Measurements from ENCODE around the gene HSBP1.

Gene HSBP1

DNA sequence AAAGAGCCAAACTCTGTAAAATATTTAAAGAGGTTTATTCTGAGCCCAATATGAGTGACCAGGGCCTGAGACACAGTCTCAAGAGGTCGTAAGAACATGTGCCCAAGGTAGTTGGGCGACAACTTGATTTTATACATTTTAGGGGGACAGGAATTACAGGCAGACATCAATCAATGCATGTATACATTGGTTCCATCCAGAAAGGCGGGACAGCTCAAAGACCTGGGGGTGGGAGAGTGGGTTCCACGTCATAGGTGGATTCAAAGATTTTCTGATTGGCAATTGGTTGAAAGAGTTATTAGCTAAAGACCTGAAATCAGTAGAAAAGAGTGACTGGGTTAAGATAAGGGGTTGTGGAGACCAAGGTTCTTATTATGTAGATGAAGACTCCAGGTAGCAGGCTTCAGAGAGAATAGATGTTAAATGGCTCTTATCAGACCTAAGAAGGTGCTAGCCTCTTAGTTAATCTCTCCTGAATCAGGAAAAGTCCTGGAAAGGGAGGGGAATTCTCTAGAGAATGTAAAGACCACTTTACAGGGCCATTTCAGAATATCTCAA lies 32.4 kb downstream of the HSBP1 start:
- DNase-seq, result no peak

DNA sequence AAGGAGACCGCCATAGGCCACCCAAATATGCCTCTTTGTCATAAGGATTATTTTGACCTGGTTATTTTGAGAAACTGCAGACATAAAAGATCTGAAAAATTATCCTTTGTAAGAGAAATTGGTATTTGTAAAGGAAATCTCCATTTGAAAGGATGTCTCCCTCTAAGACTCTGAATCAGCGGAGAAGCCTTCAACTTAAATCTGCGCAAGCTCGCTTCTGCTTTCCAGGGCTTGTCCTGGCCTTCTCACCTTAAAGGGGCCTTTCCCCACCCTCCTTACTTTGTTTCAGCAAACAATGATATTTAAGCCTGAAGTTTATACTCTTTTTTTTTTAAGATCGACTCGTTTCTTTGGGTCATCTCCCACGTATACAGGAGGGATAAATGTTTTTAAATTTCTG lies 34.5 kb downstream of the HSBP1 start:
- no peak for DNase-seq

DNA sequence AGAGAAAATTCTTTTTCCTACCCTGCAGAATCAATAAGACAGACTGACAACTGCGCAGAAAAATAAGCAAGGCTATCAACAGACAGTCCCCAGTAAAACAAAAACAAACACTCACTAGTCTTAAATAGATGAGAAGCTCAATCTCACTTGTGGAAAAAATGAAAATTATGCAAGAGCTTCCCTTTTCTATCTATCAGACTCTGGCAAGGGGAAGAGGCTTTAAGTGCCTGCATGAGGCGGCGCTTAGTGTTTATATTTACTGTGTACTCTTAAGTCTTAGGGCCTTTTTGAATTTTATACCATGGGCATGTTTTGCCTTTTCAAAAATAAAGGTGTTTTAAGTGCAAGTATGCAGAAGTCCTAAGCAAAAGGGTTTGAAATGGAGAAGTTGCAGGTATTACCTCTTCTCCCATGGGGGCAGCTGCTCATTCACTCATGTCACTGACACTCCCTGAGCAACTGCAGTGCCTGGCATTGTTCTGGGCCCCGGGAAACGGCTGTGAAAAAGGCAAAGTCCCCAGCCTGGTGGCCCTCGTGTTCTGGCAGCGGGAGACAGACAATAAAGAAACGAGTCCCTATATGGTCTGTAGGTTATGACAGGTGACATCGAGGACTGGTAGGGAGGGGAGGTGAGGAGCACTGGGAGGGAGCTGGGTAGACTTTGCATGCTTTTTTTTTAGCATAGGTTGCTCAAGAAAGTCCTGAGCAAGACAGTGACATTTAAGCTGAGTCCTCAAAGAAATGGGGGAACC lies 35.2 kb downstream of the HSBP1 start:
- DNase-seq, result no peak

DNA sequence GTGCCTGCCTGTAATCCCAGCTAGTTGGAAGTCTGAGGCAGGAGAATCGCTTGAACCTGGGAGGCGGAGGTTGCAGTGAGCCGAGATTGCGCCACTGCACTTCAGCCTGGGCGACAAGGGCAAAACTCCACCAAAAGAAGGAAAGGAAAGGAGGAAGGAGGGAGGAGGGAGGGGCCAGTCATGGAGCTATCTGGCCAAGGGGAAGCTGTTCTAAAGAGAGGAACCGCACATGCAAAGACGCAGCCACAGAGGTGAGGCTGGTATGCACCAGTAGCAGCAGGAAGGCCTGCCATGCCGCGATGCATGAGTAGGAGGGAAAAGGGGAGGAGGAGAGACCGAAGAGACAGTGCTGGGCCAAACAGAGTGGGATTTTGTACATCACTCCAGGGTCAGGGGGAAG lies 35.9 kb downstream of the HSBP1 start:
- no peak for DNase-seq

DNA sequence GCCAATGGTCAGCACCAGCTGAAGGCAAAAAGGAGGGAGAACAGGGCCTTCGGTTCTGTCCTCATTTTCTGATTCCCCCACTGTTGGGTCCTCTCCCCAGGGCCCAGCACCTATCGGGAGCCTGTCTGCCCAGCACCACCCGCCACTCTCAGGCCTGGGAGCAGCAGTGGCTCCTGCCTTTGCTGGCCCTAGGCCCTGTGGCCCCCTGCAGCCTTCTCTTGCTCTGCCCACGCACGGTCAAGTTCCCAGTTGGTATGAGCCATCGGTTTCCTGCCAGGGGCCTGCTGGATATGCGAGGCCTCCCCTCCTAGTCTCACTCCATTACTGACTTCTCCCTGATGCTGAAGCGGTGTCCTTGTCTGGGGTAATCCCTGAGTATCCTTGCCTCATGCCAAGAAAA lies 37.5 kb downstream of the HSBP1 start:
- no peak for DNase-seq

DNA sequence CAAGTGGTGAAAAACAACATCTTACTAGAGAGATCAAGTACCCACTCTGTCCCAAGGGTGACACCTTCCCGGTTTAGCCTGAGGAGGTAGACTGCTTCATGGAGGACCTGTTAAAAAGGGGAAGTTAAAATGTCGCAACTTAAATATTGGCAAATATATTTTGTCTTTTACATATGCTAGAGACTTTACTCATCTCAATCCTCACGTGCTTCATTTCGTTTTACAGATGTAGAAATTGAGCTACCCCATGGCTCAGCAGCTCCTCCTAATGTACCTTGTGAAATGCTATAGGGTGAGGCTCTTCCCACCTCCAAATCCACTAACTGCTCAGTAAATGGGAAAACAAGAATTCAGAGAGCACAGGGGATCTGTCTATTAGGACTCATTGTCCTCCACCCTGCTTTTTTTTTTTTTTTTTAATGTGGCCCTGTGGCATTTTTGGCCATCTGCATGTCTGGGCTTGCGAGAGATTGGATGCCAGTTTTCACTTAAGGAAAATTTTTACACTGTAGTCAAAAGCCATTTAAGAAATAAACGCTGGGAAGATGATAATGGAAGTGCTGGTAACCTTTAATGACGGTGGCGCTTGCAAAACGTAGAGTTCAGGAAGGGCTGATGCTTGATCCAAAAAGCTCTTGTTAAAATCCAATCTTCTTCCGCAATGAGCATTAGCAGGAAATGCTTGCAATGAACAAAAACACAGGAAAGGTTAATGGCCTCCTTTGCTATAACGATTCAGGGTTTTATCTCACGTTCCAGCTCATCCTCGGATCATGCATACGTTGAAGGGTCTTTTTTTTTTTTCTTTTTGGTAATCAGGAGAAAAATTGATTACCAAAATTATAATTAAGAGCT lies 39.8 kb downstream of the HSBP1 start:
- DNase-seq, result no peak

DNA sequence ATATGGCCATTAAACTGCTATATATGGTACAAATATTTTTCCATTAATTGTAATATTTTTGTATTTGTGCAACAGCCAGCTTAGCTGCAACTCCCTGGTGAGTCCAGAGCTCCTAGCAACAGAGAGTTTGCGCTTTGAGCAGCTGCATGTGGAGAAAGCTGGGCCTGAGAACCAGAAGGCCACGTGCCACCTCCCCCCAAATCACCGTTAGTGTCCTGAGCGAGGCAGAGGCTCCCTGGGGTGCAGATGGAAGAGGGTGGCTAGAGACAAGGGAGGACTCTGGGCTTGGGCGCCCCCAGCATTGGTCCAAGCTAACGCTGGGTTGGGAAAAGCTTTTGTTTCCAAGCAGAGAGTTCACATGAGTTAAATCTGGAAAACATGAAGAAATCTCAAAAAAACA lies 41.6 kb downstream of the HSBP1 start:
- DNase-seq, result no peak

DNA sequence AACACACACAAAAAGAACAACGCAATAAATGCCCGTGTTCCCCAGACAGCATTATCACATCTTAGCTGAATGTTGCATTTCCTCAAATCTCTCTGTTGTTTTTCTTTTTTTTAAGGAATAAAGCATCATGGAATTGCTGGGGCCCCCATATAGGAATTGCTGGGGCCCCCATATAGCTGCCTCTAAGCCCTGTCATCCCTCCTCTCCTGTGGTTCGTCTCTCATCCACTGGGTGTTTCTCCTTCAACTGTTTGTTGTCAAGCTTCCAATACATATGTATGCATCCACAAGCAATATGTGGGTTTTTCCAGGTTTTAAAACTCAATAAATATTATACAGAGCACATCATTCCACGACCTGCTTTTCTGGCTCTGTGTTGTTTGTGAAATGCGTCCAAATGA lies 43.2 kb downstream of the HSBP1 start:
- DNase-seq, result no peak

DNA sequence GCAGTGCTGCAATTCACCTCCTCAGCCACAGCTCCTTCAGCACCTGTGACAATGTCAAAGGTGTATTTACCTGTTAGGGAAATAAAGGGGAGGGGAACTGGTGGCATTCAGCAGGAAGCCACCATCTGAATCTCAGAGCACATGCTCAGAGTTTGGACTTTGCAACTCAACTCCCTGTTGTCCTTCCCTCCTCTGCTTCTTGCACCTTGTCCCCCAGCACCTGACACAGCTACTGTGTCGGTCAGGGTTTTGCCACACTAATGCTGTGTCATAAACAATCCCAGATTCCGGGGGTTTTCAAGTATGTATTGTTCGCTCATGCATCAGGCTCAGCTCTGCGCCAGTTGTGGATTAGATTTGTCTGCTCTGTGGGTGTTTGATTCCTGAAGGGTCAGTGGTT lies 43.7 kb downstream of the HSBP1 start:
- no peak for DNase-seq

DNA sequence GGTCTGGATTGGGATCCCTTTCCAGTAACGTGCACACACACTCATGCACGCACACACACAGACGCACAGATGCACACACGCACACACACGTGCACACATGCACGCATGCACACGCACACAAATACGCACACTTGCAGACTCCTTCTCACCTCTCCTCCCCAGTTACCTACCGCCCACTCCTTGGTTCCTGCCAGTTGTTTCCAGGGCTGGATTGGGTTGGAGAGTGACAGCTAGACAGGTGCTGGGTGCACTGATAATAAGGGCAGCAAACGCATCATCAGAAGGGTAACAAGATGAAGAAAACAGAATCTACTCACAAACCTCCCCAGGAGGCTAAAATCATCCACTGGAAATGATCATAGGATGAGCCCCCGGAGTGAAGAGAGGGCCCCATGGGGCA lies 45.0 kb downstream of the HSBP1 start:
- DNase-seq, result no peak

DNA sequence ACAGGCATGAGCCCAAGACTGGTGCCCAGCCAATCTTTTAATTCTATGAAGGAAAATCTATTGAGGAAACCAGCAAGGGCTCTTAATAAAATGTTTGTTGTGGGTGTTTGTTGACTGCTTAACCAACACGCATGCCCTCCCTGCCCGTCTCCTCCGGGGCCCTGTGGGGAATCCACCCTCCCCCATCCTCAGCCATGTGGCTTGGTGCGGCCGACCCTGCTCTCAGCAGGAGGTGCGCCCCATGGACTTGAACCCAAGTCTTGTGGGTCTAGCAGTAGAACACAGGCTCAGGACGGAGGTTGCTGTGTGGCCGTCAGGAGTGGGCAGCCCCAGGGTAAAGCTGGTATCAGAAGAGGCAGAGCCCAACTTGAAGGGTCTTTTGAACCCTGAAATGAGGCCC lies 46.1 kb downstream of the HSBP1 start:
- DNase-seq, result no peak

DNA sequence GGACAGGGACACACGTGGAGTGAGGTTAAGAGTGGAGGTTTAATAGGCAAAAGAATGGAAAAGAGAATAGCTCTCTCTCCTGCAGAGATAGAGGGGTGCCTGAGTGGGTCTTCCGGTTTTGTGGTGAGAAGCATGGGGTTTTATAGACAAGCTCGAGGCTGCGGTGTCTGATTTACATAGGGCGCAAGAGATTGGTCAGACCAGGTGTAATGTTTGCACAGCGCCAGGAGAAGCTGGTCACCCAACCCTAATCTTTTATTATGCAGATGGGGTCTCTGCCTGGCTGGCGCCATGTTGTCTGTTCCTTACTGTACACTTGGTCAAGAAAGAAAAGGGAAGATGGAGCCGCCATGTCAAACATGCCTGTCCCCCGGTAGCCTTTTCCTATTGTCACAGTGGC lies 46.6 kb downstream of the HSBP1 start:
- no peak for DNase-seq

DNA sequence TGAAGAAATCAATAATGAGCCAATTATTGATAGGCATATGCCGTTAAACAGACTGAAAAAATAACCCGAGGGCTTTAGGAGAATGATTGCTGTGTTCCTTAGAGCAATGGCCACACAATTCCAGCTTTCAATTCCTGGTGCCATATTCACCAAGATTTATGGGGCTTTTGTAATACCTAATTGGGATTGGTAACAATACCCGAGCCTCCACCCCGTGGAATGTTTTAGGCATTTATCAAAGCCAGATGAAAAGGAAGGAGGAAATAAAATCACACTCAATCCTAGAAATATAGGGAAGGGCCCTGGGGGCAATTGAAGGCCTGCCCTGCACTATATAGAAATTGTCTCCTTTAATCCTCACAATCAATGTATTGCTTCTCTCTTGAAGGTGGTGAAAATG lies 49.0 kb downstream of the HSBP1 start:
- no peak for DNase-seq

DNA sequence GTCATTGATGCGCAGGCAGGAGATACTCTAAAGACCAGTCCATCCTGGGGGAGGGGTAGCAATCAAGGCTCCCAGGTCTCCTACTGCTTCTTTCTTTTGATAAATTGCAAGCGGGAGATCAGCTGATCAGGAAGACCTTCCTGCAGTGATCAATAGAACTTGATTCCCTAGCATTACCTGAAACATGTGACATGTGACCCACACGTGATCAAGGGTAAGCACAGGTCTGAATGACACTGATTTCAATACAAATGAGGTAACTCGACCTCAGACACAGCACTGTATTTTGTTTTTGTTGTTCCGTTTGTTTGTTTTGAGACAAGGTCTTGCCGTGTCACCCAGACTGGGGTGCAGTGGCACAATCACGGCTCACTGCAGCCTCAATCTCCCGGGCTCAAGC lies 51.5 kb downstream of the HSBP1 start:
- DNase-seq, result no peak

DNA sequence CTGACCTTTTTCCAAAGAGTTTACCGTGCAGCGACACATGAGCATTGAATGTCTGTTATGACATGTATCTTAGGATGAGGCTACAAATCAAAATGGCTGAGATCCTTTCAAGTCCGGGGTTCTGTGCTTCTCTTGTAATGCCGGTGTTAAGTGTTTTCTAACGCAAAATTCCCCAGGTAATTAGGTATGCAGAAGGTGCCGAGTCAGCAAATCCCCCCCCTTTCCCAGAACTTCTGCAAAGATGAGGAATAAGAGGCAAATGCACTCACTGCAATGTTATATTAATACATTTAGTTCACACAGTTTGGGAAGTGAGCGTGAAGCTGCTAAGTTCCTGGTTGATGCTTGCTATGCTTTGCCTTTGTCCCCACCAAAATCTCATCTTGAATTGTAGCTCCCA lies 54.9 kb downstream of the HSBP1 start:
- no peak for DNase-seq

DNA sequence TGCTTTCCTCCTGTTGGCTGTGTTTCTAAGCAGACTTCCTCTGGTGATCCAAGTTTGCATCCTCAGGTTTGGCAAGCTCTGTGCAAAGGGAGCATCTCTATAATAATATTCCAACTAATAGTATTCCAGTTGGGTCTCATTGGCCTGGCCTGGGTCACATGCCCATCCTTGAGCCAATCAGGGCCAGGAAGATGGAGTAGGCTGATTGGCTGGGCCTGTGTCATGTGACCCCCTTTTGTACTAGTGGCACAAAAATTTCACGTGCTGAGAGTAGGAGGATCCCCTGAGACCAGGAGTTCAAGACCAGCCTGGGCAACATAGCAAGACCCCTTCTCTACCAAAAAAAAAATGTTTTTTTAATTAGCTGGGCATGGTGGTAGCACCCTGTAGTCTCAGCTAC lies 55.9 kb downstream of the HSBP1 start:
- no peak for DNase-seq
